GM21825 (cell line): ENCODE measurements around the gene MYB.
"Not testable (repeated sequence)": the region's sequence is repeated elsewhere in the genome, so short reads cannot be mapped to it uniquely, and the experiment has no call there.

Experiments
- ATAC-seq: cut with Tn5 transposase; IDR thresholded peaks from one replicate; pipeline ENCODE4 v1.9.1; 2021; ENCODE audit warnings: mild to moderate bottlenecking, moderate library complexity; ENCODE audit not compliant: unreplicated experiment

MYB gene

GRCh38 chr6:135162678-135163439, 18.2 kb upstream of the MYB start:
- no peak for ATAC-seq

GRCh38 chr6:135163440-135163738, 17.7 kb upstream of the MYB start:
- ATAC-seq = peak; percentile 71

GRCh38 chr6:135164387-135164786, 16.7 kb upstream of the MYB start:
- ATAC-seq = not testable (repeated sequence)

GRCh38 chr6:135165031-135165430, 16.1 kb upstream of the MYB start:
- ATAC-seq = no peak

- no peak for ATAC-seq
Measured at GRCh38 chr6:135166515-135166914, 14.6 kb upstream of the MYB start.

- ATAC-seq = no peak
Measured at GRCh38 chr6:135167617-135168016, 13.5 kb upstream of the MYB start.

- ATAC-seq = no peak
Measured at GRCh38 chr6:135168766-135169165, 12.3 kb upstream of the MYB start.

- no peak for ATAC-seq
Measured at GRCh38 chr6:135170238-135170637, 10.9 kb upstream of the MYB start.

GRCh38 chr6:135170849-135171248, 10.3 kb upstream of the MYB start:
- no peak for ATAC-seq

- ATAC-seq = no peak
Measured at GRCh38 chr6:135173242-135173988, 7.7 kb upstream of the MYB start.

GRCh38 chr6:135173989-135174484, 7.1 kb upstream of the MYB start:
- ATAC-seq = no peak

- no peak for ATAC-seq
Measured at GRCh38 chr6:135176058-135176457, 5.0 kb upstream of the MYB start.

GRCh38 chr6:135176464-135176863, 4.6 kb upstream of the MYB start:
- ATAC-seq = no peak

- ATAC-seq = no peak
Measured at GRCh38 chr6:135179372-135179771, 1.7 kb upstream of the MYB start.

GRCh38 chr6:135179920-135180541, 1.1 kb upstream of the MYB start:
- ATAC-seq = no peak

GRCh38 chr6:135181333-135182070, 394 bp downstream of the MYB start:
- ATAC-seq = peak; percentile 4

GRCh38 chr6:135182071-135183001, 1.2 kb downstream of the MYB start:
- peak; percentile 12 for ATAC-seq

GRCh38 chr6:135183002-135183531, 2.0 kb downstream of the MYB start:
- ATAC-seq = peak; percentile 45

GRCh38 chr6:135183532-135184440, 2.7 kb downstream of the MYB start:
- peak; percentile 37 for ATAC-seq
